HG03575 (cell line): ENCODE measurements around the gene DNAJC4.
A peak's percentile ranks its signal among the peaks of the same experiment; 100 is the strongest.

ENCODE experiments used
- ATAC-seq: cut with Tn5 transposase; IDR thresholded peaks from one replicate; pipeline ENCODE4 v1.9.1; 2021; ENCODE audit not compliant: unreplicated experiment, insufficient number of reproducible peaks, low FRiP score; ENCODE audit errors: extremely low read depth

The DNAJC4 gene, protein sequence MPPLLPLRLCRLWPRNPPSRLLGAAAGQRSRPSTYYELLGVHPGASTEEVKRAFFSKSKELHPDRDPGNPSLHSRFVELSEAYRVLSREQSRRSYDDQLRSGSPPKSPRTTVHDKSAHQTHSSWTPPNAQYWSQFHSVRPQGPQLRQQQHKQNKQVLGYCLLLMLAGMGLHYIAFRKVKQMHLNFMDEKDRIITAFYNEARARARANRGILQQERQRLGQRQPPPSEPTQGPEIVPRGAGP

DNA sequence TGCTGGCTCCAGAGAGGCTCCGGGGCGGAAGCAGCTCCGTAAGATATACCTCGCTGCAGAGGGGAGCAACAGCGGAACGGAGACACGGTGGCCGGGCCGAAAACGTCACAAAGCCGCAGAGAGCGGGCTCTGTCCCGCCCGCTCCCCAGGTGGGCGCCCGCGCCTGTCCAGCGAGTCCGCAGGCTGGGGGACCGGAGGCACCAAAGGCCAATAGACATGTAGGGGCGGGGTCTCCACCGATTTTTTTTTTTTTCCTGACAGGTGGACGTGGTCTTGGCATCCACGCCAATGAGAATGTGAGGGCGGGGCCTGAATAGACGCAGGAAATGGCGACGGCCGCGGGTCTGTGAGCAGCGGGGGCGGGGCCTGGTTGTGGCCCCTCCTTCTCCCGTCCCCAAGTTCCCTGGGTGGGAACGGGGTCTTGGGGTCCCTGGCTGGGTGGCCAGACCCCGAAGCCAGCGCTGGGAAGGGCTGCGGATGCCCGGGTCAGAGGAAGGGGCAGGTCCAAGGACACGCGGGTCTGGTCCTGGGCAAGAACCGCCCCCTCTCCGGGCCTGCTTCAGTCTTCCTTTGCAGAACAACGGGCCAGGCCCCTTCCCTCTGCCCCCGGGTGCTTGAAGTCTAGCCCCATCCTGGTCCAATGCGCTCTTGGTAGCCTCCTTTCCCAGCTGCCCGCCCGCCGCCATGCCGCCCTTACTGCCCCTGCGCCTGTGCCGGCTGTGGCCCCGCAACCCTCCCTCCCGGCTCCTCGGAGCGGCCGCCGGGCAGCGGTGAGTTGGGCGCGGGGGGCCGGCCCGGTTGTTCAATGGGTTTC is at the start of gene DNAJC4:
TSS of gene DNAJC4 (plus strand) at position 378 of the 814 bp plus-strand sequence. CDS start at position 685, 307 bp downstream.
- no peak for ATAC-seq

GRCh38 chr11:64180891-64181290 is 49.5 kb upstream of the DNAJC4 start:
- ATAC-seq: no peak

DNA sequence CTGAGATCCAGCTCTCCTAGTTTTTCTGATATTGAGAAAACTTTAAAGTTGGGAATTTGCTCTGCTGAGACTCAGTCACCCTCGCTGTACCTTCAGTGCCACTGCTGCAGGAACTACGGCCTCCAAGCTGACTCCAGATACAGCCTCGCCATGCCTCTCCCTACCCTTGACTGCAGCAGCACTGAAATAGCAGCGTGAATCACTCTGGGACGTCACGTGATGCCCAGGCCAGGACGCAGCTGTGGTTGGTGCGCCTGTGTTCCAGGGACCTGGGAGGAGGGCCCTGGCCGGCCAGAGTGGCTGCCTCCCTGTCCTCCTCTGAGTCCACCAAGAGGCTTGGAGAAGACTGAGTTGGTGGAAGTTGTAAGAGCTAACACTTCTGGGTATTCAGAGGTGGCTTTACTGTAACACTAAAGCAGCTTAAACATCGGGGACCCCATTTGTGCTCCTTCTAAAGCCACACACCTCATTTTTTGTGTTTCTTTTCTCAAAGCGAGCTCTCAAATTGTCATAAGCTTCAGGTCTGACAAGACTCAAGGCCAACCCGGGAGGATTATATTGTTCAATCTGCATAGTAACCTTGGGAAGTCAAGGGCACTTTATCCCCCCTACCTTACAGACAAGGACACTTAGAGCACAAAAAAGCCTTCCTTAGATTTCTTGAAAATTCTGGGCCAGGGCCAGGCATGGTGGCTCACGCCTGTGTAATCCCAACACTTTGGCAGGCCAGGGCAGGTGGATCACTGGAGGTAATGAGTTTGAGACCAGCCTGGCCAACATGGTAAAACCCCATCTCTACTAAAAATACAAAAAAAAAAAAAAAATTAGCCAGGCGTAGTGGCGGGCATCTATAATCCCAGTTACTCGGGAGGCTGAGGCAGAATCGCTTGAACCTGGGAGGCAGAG is 48.6 kb upstream of the DNAJC4 start:
- no peak for ATAC-seq

DNA sequence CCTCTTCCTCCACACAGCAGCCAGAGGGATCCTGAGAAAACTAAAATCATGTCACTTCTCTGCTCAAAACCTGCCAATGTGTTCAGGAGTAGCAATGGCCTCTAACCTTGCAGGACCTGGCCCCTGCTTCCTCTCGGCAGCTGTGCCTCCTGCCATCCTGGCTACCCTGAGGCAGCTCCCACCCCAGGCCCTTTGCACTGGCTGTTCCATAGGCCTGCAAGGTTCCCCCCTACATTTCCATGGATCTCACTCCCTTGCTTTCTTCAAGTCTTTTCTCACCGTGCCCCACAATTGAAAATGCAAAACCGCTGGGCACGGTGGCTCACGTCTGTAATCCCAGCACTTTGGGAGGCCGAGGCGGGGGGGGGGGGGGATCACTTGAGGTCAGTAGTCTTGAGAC is 46.5 kb upstream of the DNAJC4 start:
- ATAC-seq: no peak

DNA sequence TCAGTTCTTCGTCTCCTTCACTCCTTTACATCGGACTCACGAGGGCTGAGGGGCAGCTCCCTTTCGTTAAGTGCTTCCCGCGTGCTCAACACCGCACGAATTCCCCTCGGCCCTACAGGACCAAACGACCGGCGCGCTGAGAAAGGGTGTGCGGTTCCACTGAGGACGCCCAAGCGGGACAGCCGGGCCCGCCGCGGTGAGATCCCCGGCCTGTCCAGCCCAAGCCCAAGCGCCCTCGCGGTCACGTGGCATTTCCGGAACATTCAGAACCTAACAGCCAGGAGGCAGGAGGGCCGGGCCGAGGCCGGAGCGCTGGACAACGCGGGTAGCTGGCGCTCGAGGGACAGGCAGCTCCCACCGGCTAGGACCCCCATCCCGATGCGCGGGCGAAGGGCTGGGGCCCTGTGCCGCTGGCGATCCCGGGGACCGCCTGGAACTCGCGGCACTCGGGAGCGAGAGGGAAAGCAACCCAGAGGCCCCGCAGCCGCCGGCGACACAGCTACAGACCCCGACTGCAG is 45.1 kb upstream of the DNAJC4 start:
- ATAC-seq: no peak

DNA sequence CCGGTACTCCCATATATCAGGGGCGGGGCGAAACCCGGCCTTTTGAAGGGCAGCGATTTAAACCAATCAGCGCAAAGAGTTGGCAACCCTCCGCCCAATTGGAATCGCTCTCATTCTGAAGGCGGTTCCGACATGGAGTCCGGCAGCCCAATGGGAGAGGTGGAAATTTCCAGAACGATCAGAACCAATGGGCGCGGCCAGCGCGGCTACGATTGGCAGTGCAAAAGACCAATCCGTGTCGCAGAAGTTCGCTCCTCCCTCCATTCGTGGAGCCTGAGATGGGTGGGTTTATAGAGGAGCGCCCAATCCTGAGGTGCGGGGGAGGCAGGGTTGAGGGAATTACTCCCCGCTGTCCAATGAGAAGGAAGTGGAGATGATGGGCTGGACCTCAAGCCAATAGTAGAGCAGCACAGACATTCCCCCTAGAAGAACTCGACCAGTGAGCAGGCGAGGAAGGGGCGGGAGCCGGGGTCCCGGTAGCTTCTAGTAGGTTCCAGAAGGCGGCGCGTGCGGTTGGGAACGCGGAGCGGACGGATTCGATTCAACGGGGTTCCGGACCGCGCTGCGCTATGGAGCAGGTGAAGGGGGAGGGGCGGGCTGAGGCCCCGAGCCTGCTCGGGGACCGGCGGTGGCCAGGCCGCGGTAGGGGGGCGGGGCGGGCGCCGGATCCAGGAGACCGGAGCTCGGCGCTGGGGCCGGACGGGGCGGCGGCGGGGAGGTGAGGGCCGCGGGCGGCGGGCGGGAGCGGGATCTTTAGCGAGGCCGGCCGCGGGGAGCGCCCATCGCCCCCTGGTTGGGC is 44.5 kb upstream of the DNAJC4 start, which contains the start of gene STIP1:
TSS of gene STIP1 (plus strand) at position 479 of the 799 bp plus-strand sequence. CDS start at position 570, 91 bp downstream.
- ATAC-seq: peak; percentile 76

- no peak for ATAC-seq
Observed at GRCh38 chr11:64186492-64187165, 43.7 kb upstream of the DNAJC4 start.

- no peak for ATAC-seq
Observed at GRCh38 chr11:64192434-64192833, 37.9 kb upstream of the DNAJC4 start.

- ATAC-seq: no peak
Observed at GRCh38 chr11:64196626-64197025, 33.7 kb upstream of the DNAJC4 start.

GRCh38 chr11:64198511-64198910 is 31.8 kb upstream of the DNAJC4 start:
- no peak for ATAC-seq

DNA sequence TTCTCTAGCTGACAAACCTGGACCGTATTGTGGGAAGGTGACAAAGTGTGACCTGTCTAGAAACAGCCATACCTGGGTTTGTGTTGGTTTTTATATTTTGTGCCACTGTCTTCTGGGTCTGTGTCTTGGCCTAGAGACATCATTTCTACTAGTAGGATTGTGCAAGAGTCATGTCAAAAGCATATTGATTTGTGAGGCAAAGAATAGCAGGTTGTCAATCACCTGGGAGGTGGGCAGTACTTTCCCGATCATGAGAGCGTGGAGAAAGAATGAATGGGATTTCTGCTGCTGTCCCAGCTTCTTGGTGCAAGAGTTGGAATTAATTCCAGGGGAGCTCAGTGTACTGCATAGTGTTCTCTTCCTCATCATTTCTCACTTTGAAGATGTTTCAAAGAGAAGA is 28.8 kb upstream of the DNAJC4 start:
- ATAC-seq: no peak

- no peak for ATAC-seq
Observed at GRCh38 chr11:64202992-64203391, 27.4 kb upstream of the DNAJC4 start.

- no peak for ATAC-seq
Observed at GRCh38 chr11:64203421-64204079, 26.8 kb upstream of the DNAJC4 start.

DNA sequence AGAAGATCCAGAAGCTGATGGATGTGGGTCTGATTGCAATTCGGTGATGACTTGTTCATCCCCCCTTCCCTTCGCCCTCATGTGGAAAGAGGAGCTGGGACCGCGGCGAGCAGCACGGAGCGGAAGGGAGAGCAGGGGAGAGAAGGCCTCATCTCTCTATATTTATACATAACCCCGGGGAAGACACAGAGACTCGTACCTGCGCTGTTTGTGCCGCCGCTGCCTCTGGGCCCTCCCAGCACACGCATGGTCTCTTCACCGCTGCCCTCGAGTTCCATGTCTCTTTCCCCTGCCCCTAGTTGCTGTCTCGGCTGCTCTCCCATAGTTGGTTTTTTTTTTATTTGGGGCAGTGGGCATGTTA is 26.3 kb upstream of the DNAJC4 start:
- ATAC-seq: no peak

- ATAC-seq: no peak
Observed at GRCh38 chr11:64204464-64204989, 25.8 kb upstream of the DNAJC4 start.

- no peak for ATAC-seq
Observed at GRCh38 chr11:64206457-64207255, 23.7 kb upstream of the DNAJC4 start, which contains the start of gene FERMT3. FERMT3 (plus strand) TSS chr11:64206721; CDS start chr11:64207365, 644 bp downstream.
